ENCODE measurements around the gene CELF2.

- TF ChIP-seq CTCF (IDR thresholded peaks at IDR 0.05) (no peak), POLR2A (IDR thresholded peaks at IDR 0.05) (no peak)
Observed at GRCh38 chr10:11158080-11158479, 140.4 kb downstream of the CELF2 start.
